MM.1S (cell line): Measurements from ENCODE around the gene UFC1.

Experiments used
- DNase-seq: peaks from one replicate; pipeline ENCODE4 v3.0.0-alpha.2; 2015
- H2AFZ ChIP-seq: fragments of 300-600 bp; sonication (generic); 2 replicates; pipeline ENCODE4 v1.6.0; 2016; ENCODE audit warnings: antibody characterized with exemption, low read length
- H3F3A ChIP-seq: fragments of 300-600 bp; sonication (generic); 2 replicates; pipeline ENCODE4 v1.6.1; 2016; ENCODE audit warnings: mild to moderate bottlenecking, antibody characterized with exemption, low read length, moderate library complexity, mixed read lengths; ENCODE audit not compliant: insufficient read depth
- H3K27ac ChIP-seq: fragments of 300-600 bp; sonication (generic); 2 replicates; pipeline ENCODE4 v1.5.1; 2016; ENCODE audit warnings: mild to moderate bottlenecking, low read length
- H3K27me3 ChIP-seq: fragments of 300-600 bp; sonication (generic); replicated peaks from 2 replicates; pipeline ENCODE4 v1.6.0; 2016; ENCODE audit warnings: low read length; ENCODE audit not compliant: insufficient read depth
- H3K36me3 ChIP-seq: fragments of 300-600 bp; sonication (generic); replicated peaks from 2 replicates; pipeline ENCODE4 v1.6.1; 2016; ENCODE audit warnings: mild to moderate bottlenecking, low read length, mixed read lengths; ENCODE audit not compliant: insufficient read depth
- H3K4me1 ChIP-seq: fragments of 300-600 bp; sonication (generic); 2 replicates; pipeline ENCODE4 v1.6.1; 2016; ENCODE audit warnings: low read length, mixed read lengths
- H3K4me2 ChIP-seq: fragments of 300-600 bp; sonication (generic); 2 replicates; pipeline ENCODE4 v1.6.0; 2016; ENCODE audit warnings: low read depth, low read length
- H3K4me3 ChIP-seq: fragments of 300-600 bp; sonication (generic); 2 replicates; pipeline ENCODE4 v1.5.1; 2016; ENCODE audit warnings: low read length, mixed read lengths
- H3K79me2 ChIP-seq: fragments of 300-600 bp; sonication (generic); 2 replicates; pipeline ENCODE4 v1.6.1; 2016; ENCODE audit warnings: mixed run types, low read length, mixed read lengths
- H3K9ac ChIP-seq: fragments of 300-600 bp; sonication (generic); 2 replicates; pipeline ENCODE4 v1.6.1; 2016; ENCODE audit warnings: low read length, mixed read lengths
- H3K9me2 ChIP-seq: fragments of 300-600 bp; sonication (generic); replicated peaks from 2 replicates; pipeline ENCODE4 v1.6.1; 2016; ENCODE audit warnings: mild to moderate bottlenecking, low read length, mixed read lengths; ENCODE audit not compliant: insufficient read depth
- H3K9me3 ChIP-seq: fragments of 300-600 bp; sonication (generic); replicated peaks from 2 replicates; pipeline ENCODE4 v1.6.1; 2016; ENCODE audit warnings: mild to moderate bottlenecking, low read length, mixed read lengths; ENCODE audit not compliant: insufficient read depth
- H4K20me1 ChIP-seq: fragments of 300-600 bp; sonication (generic); 2 replicates; pipeline ENCODE4 v1.6.1; 2016; ENCODE audit warnings: mild to moderate bottlenecking, low read length, moderate library complexity, mixed read lengths; ENCODE audit not compliant: insufficient read depth
- EZH2 ChIP-seq: fragments of 300-600 bp; sonication (generic); optimal IDR thresholded peaks from 2 replicates; pipeline ENCODE3; 2017; ENCODE audit warnings: low read depth, mild to moderate bottlenecking, antibody characterized with exemption, low read length, mixed read lengths
- EZH2phosphoT487 ChIP-seq: fragments of 300-600 bp; sonication (generic); IDR thresholded peaks from 2 replicates; pipeline ENCODE4 v1.6.1; 2018; ENCODE audit warnings: antibody characterized with exemption, low read length
- TF ChIP-seq, protein P1 (sequence below): fragments of 300-600 bp; sonication (generic); IDR thresholded peaks from 2 replicates; pipeline ENCODE4 v1.5.1; 2016; ENCODE audit warnings: antibody characterized with exemption, low read length, mixed read lengths

The UFC1 gene

DNA sequence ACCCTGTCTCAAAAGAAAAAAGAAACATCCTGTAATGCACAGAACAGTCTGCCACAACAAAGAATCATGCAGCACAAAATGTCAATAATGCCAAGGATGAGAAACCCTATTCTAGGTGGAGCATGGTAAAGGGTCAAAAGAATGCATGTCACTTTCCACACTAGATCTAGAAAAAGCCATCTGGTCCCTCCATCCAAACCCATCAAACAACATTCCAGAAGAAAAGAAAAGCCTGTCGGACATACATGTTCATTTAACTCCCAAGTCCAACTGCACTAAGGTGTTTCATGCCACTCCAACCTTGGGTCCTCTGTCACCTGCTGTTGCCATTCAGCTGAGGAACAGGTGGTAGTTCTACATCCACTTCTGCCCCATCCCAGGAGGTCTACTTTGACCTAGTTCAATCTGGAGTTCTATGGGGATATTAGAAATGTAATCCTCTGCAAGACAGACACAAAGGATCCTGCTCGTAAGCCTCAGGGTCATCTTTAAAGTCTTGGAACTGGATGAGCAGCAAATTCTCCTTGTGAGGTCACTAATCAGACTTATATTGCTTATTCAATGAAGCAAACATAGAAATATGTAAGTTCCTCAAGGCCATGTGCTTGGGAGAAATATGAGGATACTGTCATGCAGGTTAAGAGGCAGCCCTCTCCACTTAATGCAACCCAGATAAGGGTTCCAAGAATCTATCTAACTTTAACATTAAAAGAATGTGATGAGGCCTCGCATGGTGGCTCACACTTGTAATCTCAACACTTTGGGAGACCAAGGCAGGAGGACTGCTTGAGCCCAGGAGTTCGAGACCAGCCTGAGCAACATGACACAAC, 25.0 kb upstream of the UFC1 start:
- Histone ChIP-seq H3F3A (peaks cover 27% of the 10 kb centered on the region), H3K9me3 (no peaks in the 10 kb centered on the region), H2AFZ (no peak overlapping the region), H3K27ac (no peak overlapping the region), H3K4me2 (no peak overlapping the region), H3K79me2 (peaks cover 85% of the 10 kb centered on the region), H3K27me3 (no peaks in the 10 kb centered on the region), H3K4me1 (peaks cover 9% of the 10 kb centered on the region; the same call in 1 of the 2 replicates), H3K36me3 (no peaks in the 10 kb centered on the region), H3K9me2 (no peaks in the 10 kb centered on the region), H4K20me1 (no peaks in the 10 kb centered on the region), H3K4me3 (no peak overlapping the region), H3K9ac (no peak overlapping the region)
- TF ChIP-seq EZH2 (no peak), EZH2phosphoT487 (no peak)
- TF ChIP-seq, protein P1, sequence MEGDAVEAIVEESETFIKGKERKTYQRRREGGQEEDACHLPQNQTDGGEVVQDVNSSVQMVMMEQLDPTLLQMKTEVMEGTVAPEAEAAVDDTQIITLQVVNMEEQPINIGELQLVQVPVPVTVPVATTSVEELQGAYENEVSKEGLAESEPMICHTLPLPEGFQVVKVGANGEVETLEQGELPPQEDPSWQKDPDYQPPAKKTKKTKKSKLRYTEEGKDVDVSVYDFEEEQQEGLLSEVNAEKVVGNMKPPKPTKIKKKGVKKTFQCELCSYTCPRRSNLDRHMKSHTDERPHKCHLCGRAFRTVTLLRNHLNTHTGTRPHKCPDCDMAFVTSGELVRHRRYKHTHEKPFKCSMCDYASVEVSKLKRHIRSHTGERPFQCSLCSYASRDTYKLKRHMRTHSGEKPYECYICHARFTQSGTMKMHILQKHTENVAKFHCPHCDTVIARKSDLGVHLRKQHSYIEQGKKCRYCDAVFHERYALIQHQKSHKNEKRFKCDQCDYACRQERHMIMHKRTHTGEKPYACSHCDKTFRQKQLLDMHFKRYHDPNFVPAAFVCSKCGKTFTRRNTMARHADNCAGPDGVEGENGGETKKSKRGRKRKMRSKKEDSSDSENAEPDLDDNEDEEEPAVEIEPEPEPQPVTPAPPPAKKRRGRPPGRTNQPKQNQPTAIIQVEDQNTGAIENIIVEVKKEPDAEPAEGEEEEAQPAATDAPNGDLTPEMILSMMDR: no peak
- no peak for DNase-seq

- peaks cover 89% of the 10 kb centered on the region for H3K79me2 ChIP-seq
- no peak overlapping the region for H3K27ac ChIP-seq
- H2AFZ ChIP-seq: no peak overlapping the region
- no peak for DNase-seq
- no peaks in the 10 kb centered on the region for H4K20me1 ChIP-seq
- no peak overlapping the region for H3K9ac ChIP-seq
- no peak overlapping the region for H3K4me3 ChIP-seq
- H3K36me3 ChIP-seq: no peaks in the 10 kb centered on the region
- no peaks in the 10 kb centered on the region for H3K9me3 ChIP-seq
- H3K27me3 ChIP-seq: no peaks in the 10 kb centered on the region
- no peaks in the 10 kb centered on the region for H3K9me2 ChIP-seq
- peaks cover 9% of the 10 kb centered on the region; the same call in 1 of the 2 replicates for H3K4me1 ChIP-seq
- H3F3A ChIP-seq: peaks cover 27% of the 10 kb centered on the region
- TF ChIP-seq EZH2 (no peak), EZH2phosphoT487 (no peak)
- TF ChIP-seq, protein P1: no peak
- no peak overlapping the region for H3K4me2 ChIP-seq
Observed at GRCh38 chr1:161130266-161130665, 23.5 kb upstream of the UFC1 start.

DNA sequence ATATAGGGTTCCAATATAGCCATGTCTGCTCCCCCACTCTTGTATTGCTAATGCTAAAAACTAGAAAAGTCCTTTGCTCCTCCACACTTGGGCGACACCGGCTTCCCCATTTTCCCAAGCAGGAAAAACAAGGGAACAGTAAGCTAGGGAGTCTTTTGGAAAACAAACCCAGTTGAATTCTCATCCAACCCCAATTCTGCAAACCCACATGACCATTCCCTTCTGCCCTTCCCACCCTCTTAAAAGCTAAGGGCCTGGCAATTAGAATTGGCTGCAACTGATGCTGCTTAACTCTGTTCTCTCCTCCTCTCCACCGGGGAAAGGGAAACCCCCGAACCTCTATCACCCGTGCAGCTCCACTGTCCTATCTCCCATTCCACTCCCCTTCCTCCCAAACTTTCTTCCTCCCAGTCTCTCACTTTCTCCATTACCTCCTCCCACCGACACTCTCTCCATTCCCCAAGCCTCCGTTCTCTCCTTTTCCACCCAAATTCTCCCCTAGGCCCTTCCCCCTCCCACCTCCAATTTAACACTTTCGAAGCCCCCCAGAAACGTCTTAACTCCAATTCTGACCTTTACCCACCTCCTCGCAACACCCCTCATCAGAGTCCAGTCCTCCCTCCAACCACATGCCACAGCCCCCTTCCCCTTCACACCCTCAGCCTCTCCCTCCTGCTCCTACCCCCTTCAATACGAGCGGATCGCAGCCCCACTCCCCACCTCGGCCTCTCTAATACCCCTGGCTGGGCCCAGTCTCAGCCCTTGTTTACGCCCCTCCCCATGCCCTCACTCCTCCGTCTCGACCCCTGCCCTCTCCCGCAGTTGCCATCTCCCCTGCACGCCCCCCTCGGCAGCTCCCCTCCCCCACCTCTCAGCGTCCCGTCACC, 22.0 kb upstream of the UFC1 start:
- no peaks in the 10 kb centered on the region for H3K9me3 ChIP-seq
- H2AFZ ChIP-seq: peak overlapping the region; percentile 90
- peaks cover 91% of the 10 kb centered on the region for H3K79me2 ChIP-seq
- TF ChIP-seq EZH2phosphoT487: no peak
- TF ChIP-seq, protein P1: no peak
- H3K27me3 ChIP-seq: no peaks in the 10 kb centered on the region
- peak overlapping the region; percentile 52; the same call in 1 of the 2 replicates for H3K27ac ChIP-seq
- no peaks in the 10 kb centered on the region for H3K9me2 ChIP-seq
- H3K36me3 ChIP-seq: no peaks in the 10 kb centered on the region
- H4K20me1 ChIP-seq: no peaks in the 10 kb centered on the region
- peak overlapping the region; percentile 88 for H3K4me3 ChIP-seq
- H3F3A ChIP-seq: peaks cover 33% of the 10 kb centered on the region
- peaks cover 9% of the 10 kb centered on the region; the same call in 1 of the 2 replicates for H3K4me1 ChIP-seq
- no peak for DNase-seq
- peak overlapping the region; percentile 94 for H3K4me2 ChIP-seq
- peak overlapping the region; percentile 81 for H3K9ac ChIP-seq
